Activated T-helper 9 cell treated with anti-CD3 and anti-CD28 coated beads, Interleukin-2, amount 50 U/mL, for 16 hours (primary cell): Measurements from ENCODE around the gene CROCC2.
"Not testable (repeated sequence)": the region's sequence is repeated elsewhere in the genome, so short reads cannot be mapped to it uniquely, and the experiment has no call there.

Experiments
- DNase-seq: peaks from one replicate; pipeline ENCODE4 v3.0.0-alpha.2; 2020; ENCODE audit warnings: low read depth

CROCC2 gene

DNA sequence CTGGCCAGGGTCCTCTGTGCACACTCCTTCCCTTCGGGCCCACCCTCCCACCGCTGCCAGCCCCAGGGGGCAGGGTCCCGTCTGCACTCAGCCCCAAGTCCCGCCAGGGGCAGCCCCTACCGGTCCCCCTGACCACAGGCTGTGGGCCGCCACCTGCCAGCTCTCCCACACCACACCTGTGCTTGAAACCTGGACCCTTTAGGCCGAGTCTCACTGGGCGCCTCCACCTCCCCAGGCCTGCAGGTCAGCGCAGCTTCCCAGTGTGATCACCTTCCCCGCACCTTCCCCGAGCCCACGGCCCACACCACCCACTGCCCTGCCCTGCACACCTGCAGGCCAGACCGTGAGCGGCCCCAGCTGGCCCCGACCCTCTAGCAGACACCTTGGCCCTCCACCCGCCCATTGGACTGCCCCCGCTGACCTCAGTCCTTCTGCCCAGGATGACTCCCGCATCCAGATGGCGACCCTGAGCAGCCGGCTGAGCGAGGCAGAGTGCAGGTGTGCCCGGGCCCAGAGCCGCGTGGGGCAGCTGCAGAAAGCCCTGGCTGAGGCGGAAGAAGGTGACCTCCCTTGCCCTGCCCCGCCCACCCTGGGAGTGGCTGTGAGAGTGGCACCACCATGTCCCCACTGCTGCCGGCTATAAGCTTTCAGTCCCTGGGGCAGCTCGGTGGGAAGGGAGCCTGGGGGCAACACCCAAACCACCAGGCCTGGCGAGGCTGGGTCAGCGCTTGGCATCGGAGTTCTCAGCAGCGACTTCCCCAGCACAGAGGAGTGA, 61.0 kb downstream of the CROCC2 start:
- DNase-seq = no peak

DNA sequence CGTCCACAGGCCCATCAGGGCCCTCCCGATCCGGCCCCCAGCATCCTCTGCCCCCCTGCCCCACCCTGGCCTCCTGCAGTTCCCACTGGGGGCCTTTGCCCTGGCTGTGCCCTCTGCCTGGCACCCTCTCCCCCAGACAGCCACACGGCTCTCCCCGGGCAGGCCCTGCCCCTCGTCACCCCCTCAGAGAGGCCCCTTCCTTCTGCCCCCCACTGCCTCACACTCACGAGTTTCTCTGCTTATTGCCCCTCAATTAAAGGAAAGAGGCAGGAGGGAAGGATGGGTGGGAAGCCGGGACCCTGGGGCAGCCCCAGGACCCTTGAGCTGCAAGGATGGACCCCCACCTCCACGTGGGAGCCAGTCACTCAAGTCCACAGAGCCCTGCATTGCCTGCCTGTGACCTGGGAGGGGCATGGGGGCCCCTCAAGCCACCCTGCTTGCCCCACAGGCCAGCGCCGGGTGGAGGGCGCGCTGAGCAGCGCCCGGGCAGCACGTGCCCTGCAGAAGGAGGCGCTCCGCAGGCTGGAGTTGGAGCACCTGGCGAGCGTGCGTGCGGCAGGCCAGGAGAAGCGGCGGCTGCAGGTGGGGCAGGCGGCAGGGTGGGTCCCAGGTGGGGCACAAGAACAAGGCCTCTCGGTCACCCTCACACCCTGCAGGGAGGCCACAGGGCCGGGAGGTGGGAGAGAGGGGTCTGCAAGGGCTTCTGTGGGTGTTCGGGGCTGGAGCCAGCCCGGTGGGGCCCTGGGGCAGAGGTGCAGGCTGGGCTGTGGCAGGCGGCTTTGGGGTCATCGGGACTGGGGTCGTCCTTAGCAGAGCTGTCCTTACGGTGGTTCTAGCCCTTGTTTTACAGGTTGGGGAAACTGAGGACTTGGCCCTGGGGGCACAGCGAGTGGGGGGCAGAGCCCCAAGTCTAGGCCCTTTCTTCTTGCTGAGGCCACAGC, 61.8 kb downstream of the CROCC2 start:
- DNase-seq = no peak

DNA sequence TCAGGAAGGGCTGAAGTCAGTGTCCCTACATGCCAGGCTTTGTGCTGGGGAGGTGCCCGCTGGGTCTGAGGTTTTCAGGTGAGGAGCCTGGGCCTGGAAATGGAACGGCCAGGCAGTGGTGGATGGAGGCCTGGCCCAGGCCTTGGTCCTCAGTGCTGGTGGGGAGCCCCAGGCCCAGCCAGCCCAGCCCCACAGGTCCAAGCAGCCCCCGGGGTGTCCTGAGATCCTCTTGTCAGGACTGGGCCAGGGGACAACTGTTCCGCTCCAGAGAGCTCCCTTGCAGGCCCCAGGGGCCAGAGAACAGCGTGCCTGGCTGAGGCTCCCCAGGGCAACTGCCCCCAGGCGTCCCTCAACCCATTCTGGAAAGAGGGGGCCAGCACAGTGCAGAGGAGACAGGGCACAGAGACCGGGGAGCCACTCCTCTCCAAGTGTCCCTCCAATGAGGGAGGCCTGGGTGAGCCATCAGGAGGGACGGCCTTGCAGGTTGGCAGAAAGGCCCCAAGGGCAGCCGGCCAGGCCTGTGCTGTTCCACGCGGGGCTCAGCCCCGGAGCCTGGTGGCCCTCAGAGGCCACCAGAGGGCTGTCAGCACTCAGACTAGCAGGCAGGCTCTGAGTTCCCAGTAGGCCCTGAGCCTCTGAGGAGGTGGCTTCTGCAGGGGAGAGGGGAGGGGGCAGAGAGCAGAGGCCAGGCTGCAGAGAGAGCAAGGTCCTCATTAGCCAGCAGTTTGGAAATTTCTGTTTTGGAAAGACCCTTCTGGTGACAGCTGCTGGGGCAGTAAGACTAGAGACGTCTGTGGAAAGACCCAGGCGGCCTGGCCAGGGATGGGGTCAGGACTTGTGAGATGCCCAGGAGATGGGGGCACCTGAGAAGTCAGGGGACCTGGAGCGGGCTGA, 62.8 kb downstream of the CROCC2 start:
- DNase-seq = no peak

DNA sequence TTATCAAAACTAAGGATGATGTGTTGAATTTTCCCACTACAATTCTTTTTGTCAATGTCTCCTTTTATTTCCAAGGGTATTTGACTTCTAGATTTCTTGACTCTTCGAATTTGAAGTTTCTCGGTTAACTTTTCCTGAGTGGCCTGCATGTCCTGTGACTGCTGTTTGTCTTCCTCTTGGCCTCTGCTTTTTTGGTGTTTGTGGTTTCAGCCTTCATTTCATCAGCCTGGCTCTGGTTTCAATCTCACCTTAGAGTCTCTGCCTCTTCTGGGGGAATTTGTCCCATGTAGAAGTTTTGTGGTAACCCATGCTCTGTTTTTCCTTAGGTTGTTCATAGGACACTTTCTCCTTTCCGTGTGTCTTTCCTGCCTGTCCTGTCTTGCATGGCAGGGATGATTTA, 64.0 kb downstream of the CROCC2 start:
- DNase-seq = no peak

DNA sequence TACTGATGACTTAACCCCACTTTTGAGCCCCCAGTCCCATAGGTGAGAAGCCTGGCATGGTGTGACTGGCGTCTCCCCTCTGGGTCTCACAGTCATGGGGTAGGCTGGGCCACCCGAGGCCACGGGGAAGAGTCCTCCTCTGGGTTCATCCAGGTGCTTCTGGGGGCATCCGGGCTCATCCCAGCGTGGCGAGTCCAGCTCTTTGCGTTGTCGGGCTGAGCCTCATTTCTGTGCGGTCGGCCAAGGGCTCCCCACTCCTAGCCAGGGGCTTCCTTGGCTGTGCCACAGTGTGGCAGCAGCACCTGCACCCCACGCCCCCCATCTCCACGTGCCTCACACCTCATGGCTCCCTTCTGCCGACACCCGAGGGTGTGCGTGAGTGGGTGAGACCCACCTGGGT, 64.7 kb downstream of the CROCC2 start:
- DNase-seq = no peak

DNA sequence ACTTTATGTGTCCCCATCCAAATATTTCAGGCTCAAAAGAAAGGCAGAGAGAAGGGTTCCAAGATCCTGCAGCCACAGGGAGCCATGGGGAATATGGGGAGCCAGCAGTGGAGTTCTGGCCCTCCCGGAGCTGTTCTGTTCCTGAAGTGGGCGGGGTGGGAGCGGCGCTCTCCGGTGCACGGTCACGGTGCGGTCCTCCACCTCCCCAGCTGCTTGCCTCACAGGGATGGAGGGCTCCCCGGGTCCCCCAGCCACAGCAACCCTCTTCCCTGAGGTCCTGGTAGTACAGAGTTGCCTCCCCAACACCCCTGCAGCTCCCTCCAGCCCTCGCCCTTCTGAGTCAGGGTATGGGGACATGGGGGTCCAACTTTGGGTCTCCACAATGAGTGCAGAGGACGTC, 66.1 kb downstream of the CROCC2 start:
- no peak for DNase-seq

DNA sequence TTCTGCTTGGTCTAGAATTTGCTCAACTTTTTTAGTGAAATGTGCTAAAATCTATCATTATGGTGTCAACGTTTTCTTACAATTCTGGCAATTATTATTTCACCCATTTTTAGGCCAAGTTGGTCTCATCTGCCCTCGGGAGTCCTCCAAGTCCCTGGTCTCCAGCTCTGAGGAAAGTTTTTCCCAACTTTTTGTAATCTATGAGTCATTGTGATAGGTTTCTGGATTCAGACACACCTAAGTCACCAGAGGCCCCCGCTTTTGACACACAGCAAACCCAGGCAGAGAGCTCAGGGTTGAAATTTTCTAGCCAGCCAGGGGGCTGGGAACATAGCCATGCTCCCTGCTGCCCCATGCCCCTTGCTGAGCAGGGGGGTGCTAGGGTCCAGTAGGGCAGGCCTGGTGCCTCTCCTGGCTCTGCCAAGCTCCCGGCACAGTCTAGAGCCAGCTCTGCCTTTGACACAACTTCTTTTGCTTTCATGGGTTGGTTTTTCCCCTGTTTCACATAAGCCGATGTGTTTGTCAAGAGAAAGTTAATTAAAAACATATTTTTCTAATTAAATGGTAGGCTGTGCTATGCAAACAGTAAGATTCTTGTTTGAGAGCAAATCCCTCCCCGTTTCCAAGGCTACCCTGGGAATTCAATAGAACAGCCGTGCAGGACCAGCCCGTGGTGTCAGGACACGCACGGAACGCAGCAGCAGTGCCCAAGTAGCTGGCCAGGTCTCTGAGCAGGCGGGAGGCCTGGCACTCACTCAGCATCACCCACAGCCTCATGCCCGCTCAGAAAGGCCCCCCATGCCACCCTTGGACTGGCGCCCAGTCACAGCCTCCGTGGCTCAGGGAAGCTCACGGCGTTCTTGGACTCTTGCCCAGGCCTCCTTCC, 66.7 kb downstream of the CROCC2 start:
- DNase-seq = no peak

DNA sequence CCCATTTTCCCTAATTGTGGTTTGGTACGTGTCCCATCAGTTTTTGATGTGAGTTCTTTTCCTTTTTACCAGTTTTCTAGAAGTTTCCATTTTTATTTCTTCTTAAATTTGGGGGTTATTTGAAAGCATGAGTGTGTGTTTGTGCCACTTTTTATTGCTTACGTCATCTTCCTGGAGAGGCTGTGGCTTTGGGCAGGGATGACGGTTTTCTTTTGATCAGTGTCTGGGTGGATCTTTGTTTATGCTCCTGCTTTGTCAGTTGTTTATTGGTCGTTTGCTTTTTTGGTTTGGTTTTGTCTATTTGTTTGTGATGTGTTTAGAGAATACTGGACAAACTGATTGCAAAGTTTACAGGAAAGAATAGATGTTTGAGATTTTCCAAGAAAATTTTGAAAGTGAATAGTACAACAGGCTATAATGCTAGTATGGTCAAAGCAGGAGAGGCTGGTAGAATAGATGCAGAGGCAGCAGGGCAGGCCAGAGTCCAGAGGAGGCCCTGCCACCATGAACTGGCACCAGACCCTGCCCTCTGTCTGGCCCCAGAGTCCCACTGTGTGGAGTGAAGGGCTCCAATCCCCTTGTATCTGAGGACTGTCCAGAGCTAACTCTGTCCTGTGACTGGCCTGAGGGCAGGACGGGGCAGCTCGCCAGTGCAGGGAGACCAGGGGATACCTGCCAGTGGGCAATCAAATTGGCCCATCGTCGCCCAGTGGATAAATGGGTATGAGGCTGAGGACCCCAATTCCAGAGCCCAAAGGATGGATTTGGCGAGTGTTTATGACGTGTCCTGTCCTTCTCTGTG, 68.8 kb downstream of the CROCC2 start:
- no peak for DNase-seq

DNA sequence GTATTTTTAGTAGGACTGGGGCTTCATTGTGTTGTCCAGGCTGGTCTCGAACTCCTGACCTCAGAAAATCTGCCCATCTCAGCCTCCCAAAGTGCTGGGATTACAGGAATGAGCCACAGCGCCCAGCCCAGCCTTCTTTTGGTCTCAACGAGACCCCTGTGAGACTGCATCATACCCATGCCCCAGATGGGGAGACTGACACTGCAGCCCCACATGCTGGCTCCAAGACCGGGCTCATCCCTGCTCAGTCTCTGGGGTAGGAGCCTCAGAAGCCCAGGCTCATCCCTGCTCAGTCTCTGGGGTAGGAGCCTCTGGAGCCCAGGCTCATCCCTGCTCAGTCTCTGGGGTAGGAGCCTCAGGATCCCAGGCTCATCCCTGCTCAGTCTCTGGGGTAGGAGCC, 69.8 kb downstream of the CROCC2 start:
- DNase-seq = not testable (repeated sequence)

DNA sequence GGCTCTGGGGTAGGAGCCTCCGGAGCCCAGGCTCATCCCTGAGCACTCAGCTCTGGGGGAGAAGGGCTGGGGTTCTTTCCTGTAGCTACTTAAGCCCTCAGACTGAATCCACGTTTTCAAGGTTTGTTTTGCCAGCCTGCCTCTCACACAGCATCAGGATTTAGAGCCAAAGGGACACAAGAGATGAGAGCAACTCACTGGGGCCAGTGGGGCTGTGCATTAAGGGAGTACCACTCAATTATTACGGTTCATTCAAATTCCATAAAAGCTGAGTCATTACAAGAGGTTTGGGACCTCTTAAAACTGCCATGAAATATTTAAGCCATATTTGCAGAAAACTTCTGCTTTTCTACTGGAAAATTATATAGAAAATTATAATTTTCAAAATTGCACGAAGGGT, 75.1 kb downstream of the CROCC2 start:
- DNase-seq = no peak

DNA sequence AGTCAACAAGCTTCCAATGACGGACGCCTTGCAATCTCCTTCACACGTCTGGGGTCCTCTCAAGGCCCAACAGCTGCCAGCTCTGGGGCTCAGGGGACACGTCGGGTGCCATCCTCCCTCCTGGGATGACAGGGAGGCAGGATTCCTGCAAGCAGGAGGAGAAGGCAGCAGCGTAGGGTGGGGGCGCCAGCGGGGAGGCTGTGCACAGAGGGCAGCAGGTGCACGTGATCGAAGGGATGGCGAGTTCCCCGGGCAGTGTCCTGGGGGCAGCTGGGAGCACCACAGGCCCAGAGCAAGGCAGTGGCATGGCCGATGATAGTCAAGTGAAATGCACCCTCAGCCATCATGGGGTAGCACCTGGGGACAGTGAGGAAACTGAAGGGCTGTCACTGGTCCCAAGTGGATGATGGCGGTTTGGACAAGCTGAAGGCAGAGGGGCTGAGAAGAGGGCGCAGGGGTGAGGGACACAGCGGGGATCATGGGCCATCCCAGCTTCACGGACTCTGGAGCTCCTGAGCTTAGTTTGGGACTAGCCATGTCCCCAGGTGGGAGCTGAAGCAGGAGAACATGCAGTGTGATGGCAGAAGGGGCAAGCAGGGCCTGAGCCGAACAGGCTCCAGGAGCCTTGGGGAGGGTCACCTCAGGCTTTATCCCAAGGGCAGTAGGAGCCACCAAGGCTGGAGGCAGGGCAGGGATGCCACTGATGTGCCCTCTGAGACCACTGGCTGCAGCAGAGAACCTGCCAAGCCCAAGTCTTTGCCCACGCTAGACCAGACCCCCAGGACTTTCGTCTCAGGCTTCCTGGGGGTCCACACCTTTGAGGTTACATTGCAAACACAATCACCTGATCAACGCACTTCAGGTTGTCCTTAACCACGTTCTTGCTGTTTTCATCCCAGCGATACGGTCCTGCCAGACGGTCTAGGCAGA, 76.0 kb downstream of the CROCC2 start:
- no peak for DNase-seq

DNA sequence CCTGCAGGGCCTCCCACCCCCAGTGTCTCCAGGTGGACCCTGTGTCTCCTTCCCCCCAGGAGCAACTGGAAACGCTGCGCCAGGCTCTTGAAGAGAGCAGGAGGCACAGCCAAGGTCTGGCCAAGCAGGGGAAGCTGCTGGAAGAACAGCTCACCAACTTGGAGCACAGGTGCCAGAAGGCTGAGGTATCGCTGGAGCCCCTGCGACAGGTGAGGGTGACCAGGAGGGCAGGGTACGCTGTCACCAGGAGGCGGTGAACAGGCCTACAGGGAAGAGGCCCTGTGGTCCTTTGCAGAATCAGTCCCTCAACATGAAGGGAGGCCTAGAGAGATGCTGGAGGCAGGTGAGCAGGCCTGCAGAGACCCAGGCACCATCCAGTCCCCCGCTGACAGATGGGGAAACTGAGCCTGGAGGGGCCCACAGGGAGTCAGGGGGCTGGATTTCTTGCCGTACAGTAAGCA, 76.7 kb downstream of the CROCC2 start:
- no peak for DNase-seq

DNA sequence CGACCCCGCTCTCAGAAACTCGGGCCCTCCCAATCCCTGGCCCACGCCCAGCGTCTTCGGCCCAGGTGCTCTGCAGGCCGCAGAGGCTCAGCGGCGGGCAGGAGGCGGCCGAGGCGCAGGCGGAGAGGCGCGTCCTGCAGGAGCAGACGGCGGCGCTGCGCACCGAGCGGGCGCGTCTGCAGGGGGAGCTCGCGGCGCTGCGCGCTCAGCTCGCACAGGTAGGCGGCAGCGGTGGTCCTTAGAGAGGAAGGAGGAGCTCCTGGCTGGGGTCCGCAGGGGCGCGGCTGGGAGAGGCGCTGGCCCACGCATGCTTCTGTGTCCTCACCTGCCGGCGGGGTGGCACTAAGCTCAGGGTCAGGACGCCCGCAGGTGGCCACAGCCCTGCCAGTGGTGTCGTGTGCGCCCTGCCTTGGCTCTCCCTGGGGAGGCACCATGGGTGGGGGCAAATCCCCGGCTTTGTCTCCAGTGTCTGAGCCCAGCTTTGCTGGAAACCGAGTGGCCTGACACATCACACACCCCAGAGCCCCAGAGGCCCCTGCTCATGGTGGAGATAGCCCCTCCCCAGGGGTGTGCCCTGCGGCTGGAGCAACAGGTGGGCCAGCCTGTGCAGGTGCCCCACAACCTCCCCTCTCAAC, 77.3 kb downstream of the CROCC2 start:
- no peak for DNase-seq

DNA sequence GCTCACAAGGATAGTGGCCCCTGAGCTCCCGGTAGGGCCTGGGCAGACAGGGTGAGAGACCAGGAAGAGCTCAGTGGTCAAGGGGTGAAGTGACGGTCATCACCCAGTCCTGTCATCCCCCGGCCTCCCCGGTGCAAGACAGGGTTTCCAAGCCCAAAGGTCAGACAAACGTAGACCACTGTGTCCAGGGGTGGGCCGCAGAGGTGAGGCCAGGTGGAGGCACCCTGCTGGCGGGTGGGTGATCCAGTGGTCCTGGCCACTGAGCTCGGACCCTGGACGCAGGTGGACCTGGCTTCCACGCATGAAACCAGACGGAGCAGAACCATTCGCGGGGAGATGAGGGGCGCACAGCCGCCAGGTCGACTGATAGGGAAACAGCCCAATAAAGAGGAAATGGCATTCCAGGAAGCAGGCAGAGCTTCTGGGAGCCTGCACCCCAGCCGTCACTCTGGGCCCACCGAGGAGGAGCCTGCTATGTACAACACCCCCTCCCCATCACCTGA, 77.9 kb downstream of the CROCC2 start:
- DNase-seq = no peak

DNA sequence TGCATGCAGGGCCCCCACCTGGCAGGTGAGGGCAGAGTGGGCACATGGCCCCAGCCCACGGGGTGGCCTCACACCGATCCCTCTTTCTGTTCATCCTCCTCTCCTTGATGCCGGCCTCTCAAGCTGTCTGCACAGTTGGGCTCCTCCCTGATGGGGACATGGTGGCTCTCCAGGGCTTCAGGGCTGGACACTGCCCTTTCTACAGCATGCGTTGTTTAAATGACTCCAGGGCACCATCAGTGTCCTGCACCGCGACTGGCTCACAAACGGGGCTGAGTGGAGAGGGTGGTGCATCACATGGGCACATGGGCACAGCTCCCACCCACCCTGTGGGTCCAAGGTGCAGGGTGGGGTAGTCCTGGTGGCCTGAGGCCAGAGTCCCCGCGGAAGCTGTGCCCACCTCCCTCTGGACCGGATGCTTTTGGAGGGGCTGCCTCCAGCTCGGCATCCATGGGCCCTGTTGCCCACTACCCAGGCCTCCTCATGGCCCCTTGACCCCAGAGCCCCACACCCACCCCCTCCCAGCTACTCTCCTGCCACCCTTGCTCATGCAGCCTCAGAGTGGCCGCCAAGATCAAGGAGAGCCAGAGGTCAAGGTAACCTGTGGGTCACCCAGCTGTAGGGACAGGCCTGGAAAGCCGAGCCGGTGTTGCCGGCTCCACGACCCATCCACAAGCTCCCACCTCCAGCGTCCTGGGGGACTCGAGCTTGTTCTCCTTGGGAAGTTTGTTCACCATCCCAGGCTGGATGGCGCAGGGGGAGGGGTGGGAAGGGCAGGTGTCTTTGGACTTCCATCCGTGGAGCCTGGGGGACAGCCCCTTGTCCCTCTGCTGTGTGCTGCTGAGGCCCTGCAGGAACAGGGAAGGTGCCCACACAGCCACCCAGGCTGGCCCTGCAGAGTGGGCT, 80.0 kb downstream of the CROCC2 start:
- DNase-seq = no peak

DNA sequence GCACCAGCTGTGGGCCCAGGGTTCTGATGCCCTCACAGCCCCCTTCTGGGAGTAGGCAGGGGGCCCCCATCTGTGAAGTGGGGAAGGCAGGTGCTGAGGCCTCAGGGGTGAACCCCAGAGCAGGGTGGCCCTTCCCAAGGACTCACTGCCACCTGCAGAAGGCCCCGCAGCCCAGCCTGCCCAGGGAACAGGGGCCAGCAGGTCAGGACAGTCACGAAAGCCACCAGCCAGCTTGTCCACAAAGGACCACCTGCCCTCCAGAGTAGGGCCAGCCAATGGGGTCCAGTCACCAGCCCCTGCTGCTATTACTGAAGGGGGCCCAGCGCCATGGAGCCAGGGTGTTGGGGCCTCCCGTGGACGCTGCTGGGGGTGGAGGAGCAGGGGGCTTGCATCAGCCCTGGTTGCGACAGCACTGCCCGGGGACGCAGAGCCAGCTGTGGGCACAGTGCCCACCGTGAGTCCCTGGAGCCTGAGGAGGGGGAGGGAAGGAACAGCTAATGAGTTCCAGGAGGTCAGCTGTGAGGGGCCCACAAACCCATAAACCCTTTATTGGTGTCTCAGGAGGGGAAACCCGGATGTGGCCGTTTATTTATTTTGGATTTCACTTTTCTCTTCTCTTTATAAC, 80.8 kb downstream of the CROCC2 start:
- no peak for DNase-seq

DNA sequence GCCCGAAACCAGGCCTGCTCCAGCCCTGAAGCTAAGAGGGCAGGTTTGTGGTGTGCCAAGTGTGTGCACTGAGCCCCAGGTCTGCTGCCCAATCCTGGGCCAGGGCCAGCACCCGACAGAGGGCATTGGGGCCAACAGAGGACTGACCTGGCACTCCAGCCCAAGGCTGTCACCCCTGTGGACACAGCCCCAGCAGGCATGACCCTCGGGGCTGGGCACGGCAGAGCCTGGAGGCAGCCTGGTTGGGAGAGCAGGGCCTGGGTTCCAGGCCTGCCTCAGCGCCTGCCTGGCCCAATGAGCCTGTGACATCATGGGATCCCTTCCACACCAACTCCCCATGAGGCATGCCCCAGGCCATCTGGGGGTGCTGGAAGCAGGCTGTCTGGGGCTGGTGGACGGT, 81.5 kb downstream of the CROCC2 start:
- DNase-seq = no peak
